Esophagus squamous epithelium (tissue), 4 donors: ENCODE data around the gene TMEM33.

Source experiments
- CTCF ChIP-seq, 6 experiments: fragments of 450-650 bp in 4 of 6; fragments of 200-600 bp in 2 of 6; sonication (generic) in 2 of 6; IDR thresholded peaks; one replicate each; pipeline ENCODE4 v1.5.1; 2016 to 2019; ENCODE audit warnings: antibody characterized with exemption in 6 of 6, mild to moderate bottlenecking in 4 of 6, moderate library complexity in 4 of 6
- POLR2A ChIP-seq, 4 donors: fragments of 450-650 bp; IDR thresholded peaks; one replicate each; pipeline ENCODE4 v1.6.1; 2017; ENCODE audit warnings: antibody characterized with exemption in 4 of 4, mild to moderate bottlenecking in 4 of 4, moderate library complexity in 3 of 4

- no peak for TF ChIP-seq CTCF (IDR thresholded peaks at IDR 0.05)
- no peak for TF ChIP-seq POLR2A (IDR thresholded peaks at IDR 0.05)
Measured at GRCh38 chr4:41921476-41921875, 13.8 kb upstream of the TMEM33 start.
